Stimulated activated naive CD4-positive, alpha-beta T cell treated with Interleukin-2 at 50 U/mL for 16 hours (primary cell): ENCODE data around the gene SLC1A7.

ENCODE experiments used
- DNase-seq: peaks from one replicate; lab custom pipeline; 2025; lab: John Stamatoyannopoulos, UW

SLC1A7 gene

GRCh38 chr1:53115403-53116306 lies 26.8 kb downstream of the SLC1A7 start:
- no peak for DNase-seq

- no peak for DNase-seq
Observed at GRCh38 chr1:53114581-53115400, 27.6 kb downstream of the SLC1A7 start.

- DNase-seq: no peak
Observed at GRCh38 chr1:53114090-53114489, 28.3 kb downstream of the SLC1A7 start.

GRCh38 chr1:53112861-53113260 lies 29.6 kb downstream of the SLC1A7 start:
- DNase-seq: no peak

- DNase-seq: no peak
Observed at GRCh38 chr1:53112271-53112774, 30.1 kb downstream of the SLC1A7 start.

- no peak for DNase-seq
Observed at GRCh38 chr1:53111693-53112092, 30.7 kb downstream of the SLC1A7 start.

- DNase-seq: no peak
Observed at GRCh38 chr1:53111073-53111556, 31.3 kb downstream of the SLC1A7 start.

- DNase-seq: no peak
Observed at GRCh38 chr1:53110370-53111072, 31.9 kb downstream of the SLC1A7 start.

- no peak for DNase-seq
Observed at GRCh38 chr1:53108646-53109580, 33.5 kb downstream of the SLC1A7 start.

GRCh38 chr1:53107570-53108322 lies 34.7 kb downstream of the SLC1A7 start:
- DNase-seq: no peak

- DNase-seq: no peak
Observed at GRCh38 chr1:53107090-53107489, 35.3 kb downstream of the SLC1A7 start.

GRCh38 chr1:53104289-53104913 lies 38.0 kb downstream of the SLC1A7 start:
- DNase-seq: no peak

GRCh38 chr1:53094533-53094919 lies 47.9 kb downstream of the SLC1A7 start:
- no peak for DNase-seq

- no peak for DNase-seq
Observed at GRCh38 chr1:53093778-53094532, 48.5 kb downstream of the SLC1A7 start.

- no peak for DNase-seq
Observed at GRCh38 chr1:53093451-53093754, 49.0 kb downstream of the SLC1A7 start.

GRCh38 chr1:53092659-53093450 lies 49.6 kb downstream of the SLC1A7 start:
- no peak for DNase-seq

GRCh38 chr1:53091841-53092645 lies 50.4 kb downstream of the SLC1A7 start:
- DNase-seq: no peak
